HG02943 (cell line): ENCODE measurements around the gene VAV2.

Experiments used
- ATAC-seq: cut with Tn5 transposase; IDR thresholded peaks from one replicate; pipeline ENCODE4 v1.9.1; 2021; ENCODE audit warnings: mild to moderate bottlenecking, low read depth, moderate library complexity; ENCODE audit not compliant: unreplicated experiment

Gene VAV2

GRCh38 chr9:133717113-133718031 lies 274.8 kb downstream of the VAV2 start:
- no peak for ATAC-seq

GRCh38 chr9:133716564-133717112 lies 275.5 kb downstream of the VAV2 start:
- no peak for ATAC-seq

GRCh38 chr9:133715866-133716563 lies 276.1 kb downstream of the VAV2 start:
- no peak for ATAC-seq

- ATAC-seq: no peak
These were observed 276.7 kb downstream of the VAV2 start for GRCh38 chr9:133715295-133715865.

GRCh38 chr9:133714606-133715294 lies 277.4 kb downstream of the VAV2 start:
- no peak for ATAC-seq

GRCh38 chr9:133713960-133714495 lies 278.1 kb downstream of the VAV2 start:
- ATAC-seq: no peak

GRCh38 chr9:133713150-133713959 lies 278.8 kb downstream of the VAV2 start:
- ATAC-seq: no peak

- no peak for ATAC-seq
These were observed 279.7 kb downstream of the VAV2 start for GRCh38 chr9:133712221-133713100.
